ENCODE results near the gene TRMT61A. TPM values are rescaled to one million over a fixed set of nuclear protein-coding genes. Genes with fewer than 3 reads are reported as not detected.

TRMT61A gene
- polyA plus RNA-seq (2013, experiment 1 of 2) = 2.3 TPM
- polyA plus RNA-seq (2013, experiment 2 of 2) = 1.8 TPM

- WGBS, 2 experiments (ENCODE audit: insufficient coverage in 2 of 2) = 8% methylated on average over 34 to 47 of the region's 70 CpGs
- H3K9me3 ChIP-seq (ENCODE audit: control insufficient read depth, low read length) = no peaks in the 10 kb centered on the region
- peak within 1 kb of the TSS; percentile 74 for H3K27ac ChIP-seq (ENCODE audit: low read depth, low read length, severe bottlenecking)
- H3K36me3 ChIP-seq (ENCODE audit: control insufficient read depth, insufficient read depth, low read length) = peaks cover 12% of the 10 kb centered on the region
- peak within 1 kb of the TSS; percentile 86 for H3K4me3 ChIP-seq (ENCODE audit: extremely low read depth, insufficient read depth, low read length, poor library complexity, severe bottlenecking)
- H3K4me1 ChIP-seq (ENCODE audit: control insufficient read depth, insufficient read depth, low read length, poor library complexity, severe bottlenecking) = peaks cover 14% of the 10 kb centered on the region
Measured at GRCh38 chr14:103528587-103529382, at the start of gene TRMT61A. Gene TRMT61A, plus strand, starts transcription at chr14:103529196. Its CDS starts 783 bp downstream, at chr14:103529979.

- Histone ChIP-seq H3K36me3 (ENCODE audit: control insufficient read depth, insufficient read depth, low read length) (peaks cover 89% of the 10 kb centered on the region), H3K4me3 (ENCODE audit: extremely low read depth, insufficient read depth, low read length, poor library complexity, severe bottlenecking) (no peak overlapping the region), H3K4me1 (ENCODE audit: control insufficient read depth, insufficient read depth, low read length, poor library complexity, severe bottlenecking) (no peaks in the 10 kb centered on the region), H3K9me3 (ENCODE audit: control insufficient read depth, low read length) (no peaks in the 10 kb centered on the region), H3K27ac (ENCODE audit: low read depth, low read length, severe bottlenecking) (no peak overlapping the region)
- 94 to 100% methylated on average over 3 of the region's 3 CpGs for WGBS, 2 experiments (ENCODE audit: insufficient coverage in 2 of 2)
Measured at GRCh38 chr14:103480595-103480994, 48.4 kb upstream of the TRMT61A start.

- 93 to 100% methylated on average over 2 to 3 of the region's 5 CpGs for WGBS, 2 experiments (ENCODE audit: insufficient coverage in 2 of 2)
- Histone ChIP-seq H3K4me3 (ENCODE audit: extremely low read depth, insufficient read depth, low read length, poor library complexity, severe bottlenecking) (no peak overlapping the region), H3K36me3 (ENCODE audit: control insufficient read depth, insufficient read depth, low read length) (peaks cover 82% of the 10 kb centered on the region), H3K4me1 (ENCODE audit: control insufficient read depth, insufficient read depth, low read length, poor library complexity, severe bottlenecking) (no peaks in the 10 kb centered on the region), H3K27ac (ENCODE audit: low read depth, low read length, severe bottlenecking) (no peak overlapping the region), H3K9me3 (ENCODE audit: control insufficient read depth, low read length) (no peaks in the 10 kb centered on the region)
Measured at GRCh38 chr14:103483600-103483999, 45.4 kb upstream of the TRMT61A start.

GRCh38 chr14:103485504-103485903 lies 43.5 kb upstream of the TRMT61A start:
- H3K9me3 ChIP-seq (ENCODE audit: control insufficient read depth, low read length) = no peaks in the 10 kb centered on the region
- peaks cover 80% of the 10 kb centered on the region for H3K36me3 ChIP-seq (ENCODE audit: control insufficient read depth, insufficient read depth, low read length)
- H3K27ac ChIP-seq (ENCODE audit: low read depth, low read length, severe bottlenecking) = no peak overlapping the region
- no peak overlapping the region for H3K4me3 ChIP-seq (ENCODE audit: extremely low read depth, insufficient read depth, low read length, poor library complexity, severe bottlenecking)
- no peaks in the 10 kb centered on the region for H3K4me1 ChIP-seq (ENCODE audit: control insufficient read depth, insufficient read depth, low read length, poor library complexity, severe bottlenecking)
- WGBS, 2 experiments (ENCODE audit: insufficient coverage in 2 of 2) = 100% methylated on average over 1 of the region's 2 CpGs; no CpG with 5 or more reads in 1 of the 2 experiments

- peaks cover 81% of the 10 kb centered on the region for H3K36me3 ChIP-seq (ENCODE audit: control insufficient read depth, insufficient read depth, low read length)
- no peak overlapping the region for H3K27ac ChIP-seq (ENCODE audit: low read depth, low read length, severe bottlenecking)
Measured at GRCh38 chr14:103488071-103488470, 40.9 kb upstream of the TRMT61A start.

GRCh38 chr14:103488960-103489359 lies 40.0 kb upstream of the TRMT61A start:
- Histone ChIP-seq H3K36me3 (ENCODE audit: control insufficient read depth, insufficient read depth, low read length) (peaks cover 82% of the 10 kb centered on the region), H3K4me1 (ENCODE audit: control insufficient read depth, insufficient read depth, low read length, poor library complexity, severe bottlenecking) (no peaks in the 10 kb centered on the region), H3K9me3 (ENCODE audit: control insufficient read depth, low read length) (no peaks in the 10 kb centered on the region), H3K4me3 (ENCODE audit: extremely low read depth, insufficient read depth, low read length, poor library complexity, severe bottlenecking) (no peak overlapping the region), H3K27ac (ENCODE audit: low read depth, low read length, severe bottlenecking) (no peak overlapping the region)
- 50 to 81% methylated on average over 1 to 2 of the region's 2 CpGs for WGBS, 2 experiments (ENCODE audit: insufficient coverage in 2 of 2)

More at GRCh38 chr14:103488071-103488470, 40.9 kb upstream of the TRMT61A start:
- Histone ChIP-seq H3K4me3 (ENCODE audit: extremely low read depth, insufficient read depth, low read length, poor library complexity, severe bottlenecking) (no peak overlapping the region), H3K9me3 (ENCODE audit: control insufficient read depth, low read length) (no peaks in the 10 kb centered on the region), H3K4me1 (ENCODE audit: control insufficient read depth, insufficient read depth, low read length, poor library complexity, severe bottlenecking) (no peaks in the 10 kb centered on the region)
- WGBS, 2 experiments (ENCODE audit: insufficient coverage in 2 of 2) = 95 to 100% methylated on average over 1 to 4 of the region's 6 CpGs

- H3K27ac ChIP-seq (ENCODE audit: low read depth, low read length, severe bottlenecking) = no peak overlapping the region
- H3K4me3 ChIP-seq (ENCODE audit: extremely low read depth, insufficient read depth, low read length, poor library complexity, severe bottlenecking) = no peak overlapping the region
- WGBS, 2 experiments (ENCODE audit: insufficient coverage in 2 of 2) = 100% methylated on average over 2 of the region's 2 CpGs; no CpG with 5 or more reads in 1 of the 2 experiments
Measured at GRCh38 chr14:103489621-103490020, 39.4 kb upstream of the TRMT61A start.

GRCh38 chr14:103491691-103492090 lies 37.3 kb upstream of the TRMT61A start:
- H3K4me1 ChIP-seq (ENCODE audit: control insufficient read depth, insufficient read depth, low read length, poor library complexity, severe bottlenecking) = no peaks in the 10 kb centered on the region
- no peak overlapping the region for H3K27ac ChIP-seq (ENCODE audit: low read depth, low read length, severe bottlenecking)
- H3K36me3 ChIP-seq (ENCODE audit: control insufficient read depth, insufficient read depth, low read length) = peaks cover 83% of the 10 kb centered on the region
- 92 to 100% methylated on average over 4 to 8 of the region's 10 CpGs for WGBS, 2 experiments (ENCODE audit: insufficient coverage in 2 of 2)
- no peaks in the 10 kb centered on the region for H3K9me3 ChIP-seq (ENCODE audit: control insufficient read depth, low read length)
- H3K4me3 ChIP-seq (ENCODE audit: extremely low read depth, insufficient read depth, low read length, poor library complexity, severe bottlenecking) = no peak overlapping the region

More at GRCh38 chr14:103489621-103490020, 39.4 kb upstream of the TRMT61A start:
- Histone ChIP-seq H3K36me3 (ENCODE audit: control insufficient read depth, insufficient read depth, low read length) (peaks cover 82% of the 10 kb centered on the region), H3K9me3 (ENCODE audit: control insufficient read depth, low read length) (no peaks in the 10 kb centered on the region), H3K4me1 (ENCODE audit: control insufficient read depth, insufficient read depth, low read length, poor library complexity, severe bottlenecking) (no peaks in the 10 kb centered on the region)

GRCh38 chr14:103492156-103492925 lies 36.7 kb upstream of the TRMT61A start:
- peaks cover 79% of the 10 kb centered on the region for H3K36me3 ChIP-seq (ENCODE audit: control insufficient read depth, insufficient read depth, low read length)
- no peak overlapping the region for H3K27ac ChIP-seq (ENCODE audit: low read depth, low read length, severe bottlenecking)
- WGBS, 2 experiments (ENCODE audit: insufficient coverage in 2 of 2) = 90 to 93% methylated on average over 3 of the region's 6 CpGs
- H3K4me3 ChIP-seq (ENCODE audit: extremely low read depth, insufficient read depth, low read length, poor library complexity, severe bottlenecking) = no peak overlapping the region
- H3K9me3 ChIP-seq (ENCODE audit: control insufficient read depth, low read length) = no peaks in the 10 kb centered on the region
- no peaks in the 10 kb centered on the region for H3K4me1 ChIP-seq (ENCODE audit: control insufficient read depth, insufficient read depth, low read length, poor library complexity, severe bottlenecking)

- Histone ChIP-seq H3K27ac (ENCODE audit: low read depth, low read length, severe bottlenecking) (no peak overlapping the region), H3K9me3 (ENCODE audit: control insufficient read depth, low read length) (no peaks in the 10 kb centered on the region), H3K4me3 (ENCODE audit: extremely low read depth, insufficient read depth, low read length, poor library complexity, severe bottlenecking) (no peak overlapping the region), H3K36me3 (ENCODE audit: control insufficient read depth, insufficient read depth, low read length) (peaks cover 76% of the 10 kb centered on the region), H3K4me1 (ENCODE audit: control insufficient read depth, insufficient read depth, low read length, poor library complexity, severe bottlenecking) (peaks cover 4% of the 10 kb centered on the region)
- 92 to 95% methylated on average over 1 to 2 of the region's 2 CpGs for WGBS, 2 experiments (ENCODE audit: insufficient coverage in 2 of 2)
Measured at GRCh38 chr14:103495854-103496253, 33.1 kb upstream of the TRMT61A start.

Data from mesodermal cell (in vitro differentiated cells).